GM23248 (cell line): ENCODE results near the gene TUBA4A.

ENCODE experiments used
- EZH2 ChIP-seq: fragments of 200-600 bp; sonication (generic); IDR thresholded peaks from 2 replicates; pipeline ENCODE4 v1.6.1; 2018; ENCODE audit warnings: antibody characterized with exemption, mild to moderate bottlenecking; ENCODE audit not compliant: insufficient read depth, poor library complexity, severe bottlenecking
- EZH2phosphoT487 ChIP-seq: fragments of 200-600 bp; sonication (generic); IDR thresholded peaks from 2 replicates; pipeline ENCODE4 v1.6.1; 2018; ENCODE audit warnings: antibody characterized with exemption, moderate library complexity, mild to moderate bottlenecking, low read depth; ENCODE audit not compliant: insufficient read depth

DNA sequence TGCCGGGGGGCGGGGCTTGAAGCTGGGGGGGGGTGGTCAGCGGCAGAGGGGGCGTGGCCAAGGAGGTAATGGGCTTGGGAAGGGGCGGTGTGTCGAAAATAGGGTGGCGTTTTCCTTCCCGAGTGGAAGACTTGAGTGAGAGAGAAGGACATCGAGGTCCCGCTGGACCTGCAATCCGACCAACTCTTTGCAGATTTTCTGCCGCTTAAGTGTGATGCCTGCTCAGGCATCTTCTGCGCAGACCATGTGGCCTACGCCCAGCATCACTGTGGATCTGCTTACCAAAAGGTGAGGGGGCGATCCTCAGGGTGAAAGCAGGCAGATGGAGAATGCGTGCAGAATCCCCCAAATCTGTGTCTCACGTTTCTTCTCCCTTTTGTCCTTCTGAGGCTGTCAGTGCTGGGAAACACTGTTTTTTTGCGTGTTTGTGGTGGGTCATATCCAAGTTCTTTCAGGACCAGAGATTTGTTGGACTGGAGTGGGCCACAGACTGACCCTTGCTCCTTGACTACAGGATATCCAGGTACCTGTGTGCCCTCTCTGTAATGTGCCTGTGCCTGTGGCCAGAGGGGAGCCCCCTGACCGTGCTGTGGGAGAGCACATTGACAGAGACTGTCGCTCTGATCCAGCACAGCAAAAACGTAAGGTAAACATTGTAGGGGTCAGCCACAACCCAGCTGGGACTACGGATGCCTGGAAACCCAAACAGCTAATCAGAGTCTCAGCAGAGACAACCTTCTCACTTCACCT lies 46.4 kb downstream of the TUBA4A start:
- TF ChIP-seq EZH2 (no peak), EZH2phosphoT487 (no peak)
